HG03378 (cell line): Measurements from ENCODE around the gene IL17RB.

Experiments
- ATAC-seq: cut with Tn5 transposase; IDR thresholded peaks from one replicate; pipeline ENCODE4 v1.9.1; 2021; ENCODE audit warnings: mild to moderate bottlenecking, moderate library complexity; ENCODE audit not compliant: unreplicated experiment

IL17RB gene, protein sequence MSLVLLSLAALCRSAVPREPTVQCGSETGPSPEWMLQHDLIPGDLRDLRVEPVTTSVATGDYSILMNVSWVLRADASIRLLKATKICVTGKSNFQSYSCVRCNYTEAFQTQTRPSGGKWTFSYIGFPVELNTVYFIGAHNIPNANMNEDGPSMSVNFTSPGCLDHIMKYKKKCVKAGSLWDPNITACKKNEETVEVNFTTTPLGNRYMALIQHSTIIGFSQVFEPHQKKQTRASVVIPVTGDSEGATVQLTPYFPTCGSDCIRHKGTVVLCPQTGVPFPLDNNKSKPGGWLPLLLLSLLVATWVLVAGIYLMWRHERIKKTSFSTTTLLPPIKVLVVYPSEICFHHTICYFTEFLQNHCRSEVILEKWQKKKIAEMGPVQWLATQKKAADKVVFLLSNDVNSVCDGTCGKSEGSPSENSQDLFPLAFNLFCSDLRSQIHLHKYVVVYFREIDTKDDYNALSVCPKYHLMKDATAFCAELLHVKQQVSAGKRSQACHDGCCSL

DNA sequence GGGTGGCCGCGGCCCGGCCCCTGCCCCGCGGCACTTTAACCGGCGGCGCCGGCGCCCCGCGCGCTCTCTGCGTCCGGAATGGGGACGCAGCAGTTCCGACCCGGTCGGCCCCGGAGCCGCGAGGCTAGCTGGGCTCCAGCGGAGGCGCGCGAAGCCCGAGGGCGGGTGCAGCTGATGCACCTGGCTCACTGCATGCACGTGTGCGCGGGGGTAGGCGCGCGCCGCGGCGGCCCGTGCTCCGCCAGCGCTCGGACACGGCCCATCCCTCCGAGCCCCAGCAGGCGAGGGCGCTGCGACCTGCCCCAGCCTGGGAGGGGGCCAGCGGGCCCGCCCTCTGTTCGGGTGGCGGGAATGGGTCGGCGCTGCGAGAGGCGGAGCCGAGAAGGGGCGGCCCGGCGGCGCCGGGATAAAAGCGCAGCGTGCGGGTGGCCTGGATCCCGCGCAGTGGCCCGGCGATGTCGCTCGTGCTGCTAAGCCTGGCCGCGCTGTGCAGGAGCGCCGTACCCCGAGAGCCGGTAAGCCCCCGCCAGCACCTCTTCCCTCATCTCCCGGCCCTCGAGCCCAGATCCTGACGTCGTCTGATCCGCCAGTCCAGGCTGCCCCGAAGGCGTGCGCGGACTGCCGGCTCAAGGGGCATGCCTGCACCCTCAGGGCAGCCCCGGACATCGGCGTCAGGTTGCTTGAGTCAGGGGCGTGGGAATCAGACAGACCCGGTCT is at the start of gene IL17RB, which contains the start of gene CHDH:
Gene IL17RB (plus strand): TSS at position 435 of the 717 bp plus-strand sequence. CDS start 21 bp downstream, at position 456.
Gene CHDH (minus strand): TSS at position 286 of the 717 bp plus-strand sequence. CDS start 22,411 bp downstream, outside the sequence.
- ATAC-seq = no peak

DNA sequence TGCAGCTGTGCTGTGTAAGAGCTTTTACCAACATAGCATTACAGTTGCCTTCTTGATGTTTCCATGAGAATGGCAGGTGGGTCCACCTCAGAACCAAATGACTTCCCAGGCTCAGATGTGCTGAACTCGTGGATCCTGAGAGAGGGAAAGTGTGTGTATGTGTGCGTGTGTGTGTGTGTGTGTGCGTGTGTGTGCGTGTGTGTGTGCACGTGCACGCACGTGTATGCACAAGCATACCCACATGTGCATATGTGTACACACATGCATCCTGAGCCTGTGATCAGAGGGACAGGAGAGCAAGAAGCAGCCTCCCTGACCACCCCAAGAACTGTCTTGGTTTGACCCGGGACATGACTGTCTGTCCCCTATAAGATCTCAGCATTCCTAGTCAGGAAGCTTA is 48.2 kb upstream of the IL17RB start:
- no peak for ATAC-seq

DNA sequence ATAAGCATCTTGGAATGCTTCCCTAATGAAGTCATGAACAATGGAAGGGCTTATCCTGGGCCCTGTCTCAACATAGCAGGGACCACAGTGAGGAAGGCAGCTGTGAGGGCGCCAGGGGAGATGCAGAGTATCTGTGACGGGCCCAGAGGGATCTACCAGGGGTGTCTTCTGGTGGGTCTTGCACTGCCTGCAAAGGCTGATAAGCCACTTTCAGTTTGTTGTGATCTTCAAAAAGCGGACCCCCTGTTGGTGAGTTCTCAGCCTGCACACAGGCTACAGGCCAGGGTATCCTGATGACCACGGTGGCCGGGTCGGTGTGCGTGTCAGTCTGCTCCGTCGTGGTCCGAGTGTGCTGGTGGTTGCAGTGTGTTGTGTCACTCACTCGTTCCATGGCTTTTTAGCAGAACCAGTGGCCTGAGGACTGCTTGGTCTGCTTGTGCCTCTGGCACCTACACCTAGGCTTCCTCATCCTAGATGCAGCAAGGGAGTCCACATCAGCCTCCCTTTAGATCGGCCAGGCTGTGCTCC is 47.0 kb upstream of the IL17RB start:
- ATAC-seq = no peak

DNA sequence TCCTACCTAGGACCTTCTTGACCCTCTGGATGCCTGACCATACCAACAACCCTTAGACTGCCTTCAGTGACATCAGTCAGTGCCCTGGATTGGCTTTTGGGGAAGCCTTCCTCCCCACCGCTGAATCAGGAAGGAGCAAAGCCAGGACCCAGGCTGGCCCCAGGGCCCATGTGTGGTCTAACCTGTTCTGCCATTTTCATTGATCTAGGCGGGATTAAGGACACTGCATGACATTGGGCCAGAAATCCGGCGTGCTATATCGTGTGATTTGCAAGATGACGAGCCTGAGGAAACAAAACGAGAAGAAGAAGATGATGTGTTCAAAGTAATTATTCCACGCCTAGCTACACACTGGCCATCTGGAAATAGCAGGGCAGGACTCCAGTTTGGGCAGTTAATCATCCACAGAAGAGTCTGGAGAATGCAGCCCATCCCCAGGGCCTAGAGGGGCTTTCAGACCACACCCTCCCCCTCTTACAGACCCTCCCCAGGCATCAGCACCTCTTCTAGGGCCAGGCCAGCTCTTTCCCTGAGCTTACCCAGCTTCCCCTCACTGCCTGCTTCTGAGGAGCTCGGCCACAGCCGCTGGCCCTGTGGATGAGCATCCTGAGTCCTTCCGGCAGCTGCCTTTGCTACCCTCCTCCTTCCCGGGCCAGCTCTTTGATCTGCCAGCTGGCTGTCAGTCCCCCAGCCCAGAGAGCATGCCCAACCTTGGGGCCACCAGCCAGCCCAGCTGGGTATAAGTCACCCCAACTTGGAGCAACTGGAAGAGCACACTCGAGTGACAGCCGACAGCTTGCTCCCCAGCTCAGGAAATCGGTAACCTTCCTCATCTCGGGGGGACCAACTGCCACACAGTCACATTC is 46.1 kb upstream of the IL17RB start:
- no peak for ATAC-seq

DNA sequence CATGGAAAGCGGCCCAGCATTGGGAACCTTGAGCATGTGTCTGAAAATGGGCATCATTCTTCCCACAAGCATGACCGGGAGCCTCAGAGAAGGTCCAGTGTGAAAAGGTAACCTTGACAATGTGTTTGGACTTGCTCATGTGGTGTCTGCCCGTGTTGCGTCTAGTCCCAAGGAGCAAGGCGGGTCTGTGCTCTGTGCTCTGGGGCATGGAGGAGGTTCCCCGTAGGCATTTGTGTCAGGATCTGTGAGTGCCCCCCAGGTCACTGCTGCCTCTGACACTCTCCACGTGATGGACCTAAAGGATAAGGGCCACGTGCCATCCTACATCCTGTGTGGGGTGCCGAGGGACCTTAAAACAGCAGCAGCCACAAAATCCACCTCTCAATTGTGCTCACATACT is 45.0 kb upstream of the IL17RB start:
- ATAC-seq = no peak

DNA sequence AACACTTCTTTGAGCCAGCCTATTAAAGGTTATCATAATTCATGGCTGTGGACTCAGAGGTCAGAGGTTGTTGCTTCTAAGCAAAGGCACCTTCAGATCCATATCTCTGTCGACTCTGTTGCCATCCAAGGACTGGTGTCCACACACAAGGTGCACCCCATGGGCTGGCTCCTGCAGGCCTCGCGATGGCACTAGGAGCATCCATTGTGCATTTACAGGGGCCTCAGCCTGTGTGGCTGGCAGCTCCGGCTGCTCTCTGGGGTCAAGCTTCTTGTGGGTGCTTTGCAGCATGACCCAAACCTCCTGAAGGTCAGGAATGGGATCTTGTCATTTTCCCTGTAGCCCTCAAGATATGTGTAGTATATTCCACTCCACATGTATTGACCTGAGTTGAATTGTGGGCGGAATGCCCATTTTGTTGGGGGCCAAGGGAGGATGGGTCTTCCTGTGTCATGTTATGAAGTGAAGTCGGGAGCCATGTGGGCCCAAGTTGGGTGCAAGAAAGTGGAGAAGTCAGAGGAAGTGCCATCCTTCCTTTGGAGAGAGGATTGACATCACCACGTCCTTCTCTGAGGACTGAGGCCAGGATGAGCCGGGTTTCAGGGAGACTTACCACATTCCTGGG is 44.0 kb upstream of the IL17RB start:
- ATAC-seq = no peak

DNA sequence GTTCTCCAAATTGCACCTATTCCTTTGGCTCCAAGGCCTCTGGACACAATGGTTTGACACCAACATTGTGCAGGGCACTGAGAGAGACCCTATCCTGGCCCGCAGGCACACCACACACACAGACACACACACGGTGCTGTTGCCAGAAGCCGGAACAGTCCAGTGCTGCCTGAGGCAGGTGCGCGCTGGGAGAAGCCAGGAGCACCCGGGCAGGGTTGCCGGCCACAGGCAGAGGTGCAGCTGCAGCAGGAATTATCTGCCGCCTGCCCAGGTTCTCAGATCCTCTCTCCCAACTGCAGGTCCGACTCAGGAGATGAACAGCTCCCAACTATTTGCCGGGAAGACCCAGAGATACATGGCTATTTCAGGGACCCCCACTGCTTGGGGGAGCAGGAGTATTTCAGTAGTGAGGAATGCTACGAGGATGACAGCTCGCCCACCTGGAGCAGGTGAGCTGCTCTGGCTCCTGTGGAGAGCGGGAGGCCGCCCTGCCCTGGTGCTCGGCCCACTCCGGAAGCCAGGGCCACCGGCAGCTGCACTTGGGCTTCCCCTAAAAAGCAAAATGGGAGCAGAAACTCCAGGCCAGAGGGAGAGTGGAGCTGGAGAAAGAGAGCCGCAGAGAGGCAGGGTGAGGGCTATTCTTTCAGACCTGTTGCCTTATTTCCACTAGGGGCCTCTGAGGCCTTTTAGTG is 43.1 kb upstream of the IL17RB start:
- ATAC-seq = no peak

DNA sequence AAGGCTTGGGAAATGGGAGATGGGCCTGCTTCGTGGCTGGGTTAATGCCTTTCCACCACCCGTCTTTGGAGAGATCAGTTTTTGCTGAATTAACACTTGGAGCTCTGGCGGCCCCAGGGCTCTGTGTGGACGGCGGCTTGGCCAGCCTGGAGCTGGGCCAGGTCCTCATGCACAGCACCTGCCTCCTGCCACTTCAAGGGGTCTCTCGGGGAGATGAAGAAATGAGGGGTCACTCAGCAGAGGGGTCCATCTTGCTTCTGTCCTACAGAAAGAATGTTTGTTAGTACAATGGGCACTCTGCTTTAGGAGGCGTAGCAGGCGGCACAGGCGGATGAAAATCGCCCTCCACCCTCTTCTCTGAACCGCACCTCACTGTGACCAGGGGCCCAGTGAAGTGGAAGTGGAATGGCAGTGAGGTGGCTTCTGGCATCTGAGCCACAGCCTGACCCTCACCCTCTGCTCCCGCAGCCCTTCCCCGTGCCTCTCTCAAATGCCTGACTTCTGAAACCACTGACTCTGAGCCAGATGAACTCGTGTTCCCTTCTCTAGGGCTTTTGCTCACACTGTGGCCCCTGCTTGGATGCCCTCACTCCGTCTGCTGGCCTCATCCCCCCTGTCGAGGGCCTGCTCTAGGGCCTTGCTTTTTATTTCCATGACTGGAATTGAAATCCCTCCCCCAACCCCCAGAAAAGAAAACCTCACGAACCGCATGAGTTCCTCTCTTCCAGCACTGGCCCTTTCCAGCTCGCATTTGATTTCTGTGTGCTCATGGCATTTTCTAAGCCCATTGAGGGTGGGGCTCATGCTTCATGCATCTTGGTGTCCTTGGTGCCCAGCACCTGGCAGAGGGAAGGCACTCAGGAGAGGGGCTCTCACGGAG is 42.3 kb upstream of the IL17RB start:
- no peak for ATAC-seq

DNA sequence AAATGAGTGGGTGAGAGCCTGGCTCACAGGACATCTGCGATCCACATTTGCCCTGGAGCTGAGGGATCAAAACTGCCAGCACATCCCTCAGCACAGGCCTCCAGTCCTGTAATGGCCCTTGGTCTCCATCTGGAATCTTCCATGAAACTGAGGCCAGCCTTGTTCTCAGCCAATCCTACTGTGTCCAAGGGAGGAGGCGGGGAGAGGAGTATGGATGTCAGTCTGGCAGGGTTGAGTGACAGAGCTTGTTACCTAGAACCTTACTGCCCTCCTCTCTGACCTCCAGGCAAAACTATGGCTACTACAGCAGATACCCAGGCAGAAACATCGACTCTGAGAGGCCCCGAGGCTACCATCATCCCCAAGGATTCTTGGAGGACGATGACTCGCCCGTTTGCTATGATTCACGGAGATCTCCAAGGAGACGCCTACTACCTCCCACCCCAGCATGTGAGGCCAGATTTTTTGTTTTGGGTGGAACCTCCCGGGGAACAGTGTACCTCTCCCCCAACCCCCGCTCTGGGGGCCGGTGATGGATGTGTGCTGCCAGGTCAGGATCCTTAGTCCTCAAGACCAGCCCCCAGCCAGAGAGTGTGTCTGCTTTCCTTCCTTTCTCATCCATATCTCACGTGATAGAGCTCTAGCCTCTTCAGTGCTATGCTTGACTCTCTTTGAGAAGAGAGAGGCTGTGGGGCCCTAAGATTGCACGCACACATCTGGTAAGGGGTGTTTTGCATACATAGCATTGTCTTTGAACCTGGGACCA is 41.5 kb upstream of the IL17RB start:
- ATAC-seq = no peak

DNA sequence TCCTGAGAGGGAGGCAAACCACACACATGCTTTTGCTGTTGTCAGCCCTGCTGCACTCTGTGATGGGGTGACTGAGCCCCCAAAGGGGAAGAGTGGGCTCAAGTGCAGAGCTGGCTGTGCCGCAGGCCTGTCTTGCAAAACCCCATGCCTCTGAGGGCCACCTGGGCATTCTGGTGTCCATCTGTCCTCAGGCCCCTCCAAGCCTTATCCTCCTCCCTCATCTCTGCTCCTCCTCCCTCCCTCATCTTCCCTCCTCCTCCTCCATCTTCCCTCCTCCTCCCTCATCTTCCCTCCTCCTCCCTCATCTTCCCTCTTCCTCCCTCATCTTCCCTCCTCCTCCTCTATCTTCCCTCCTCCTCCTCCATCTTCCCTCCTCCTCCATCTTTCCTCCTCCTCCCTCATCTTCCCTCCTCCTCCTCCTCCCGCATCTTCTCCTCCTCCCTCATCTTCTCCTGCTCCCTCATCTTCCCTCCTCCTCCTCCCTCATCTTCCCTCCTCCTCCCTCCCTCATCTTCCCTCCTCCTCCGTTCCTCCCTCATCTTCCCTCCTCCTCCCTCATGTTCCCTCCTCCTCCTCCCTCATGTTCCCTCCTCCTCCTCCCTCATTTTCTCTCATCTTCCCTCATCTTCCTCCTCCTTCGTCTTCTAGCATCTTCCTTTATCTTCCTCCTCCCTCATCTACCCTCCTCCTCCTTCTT is 40.8 kb upstream of the IL17RB start:
- no peak for ATAC-seq

DNA sequence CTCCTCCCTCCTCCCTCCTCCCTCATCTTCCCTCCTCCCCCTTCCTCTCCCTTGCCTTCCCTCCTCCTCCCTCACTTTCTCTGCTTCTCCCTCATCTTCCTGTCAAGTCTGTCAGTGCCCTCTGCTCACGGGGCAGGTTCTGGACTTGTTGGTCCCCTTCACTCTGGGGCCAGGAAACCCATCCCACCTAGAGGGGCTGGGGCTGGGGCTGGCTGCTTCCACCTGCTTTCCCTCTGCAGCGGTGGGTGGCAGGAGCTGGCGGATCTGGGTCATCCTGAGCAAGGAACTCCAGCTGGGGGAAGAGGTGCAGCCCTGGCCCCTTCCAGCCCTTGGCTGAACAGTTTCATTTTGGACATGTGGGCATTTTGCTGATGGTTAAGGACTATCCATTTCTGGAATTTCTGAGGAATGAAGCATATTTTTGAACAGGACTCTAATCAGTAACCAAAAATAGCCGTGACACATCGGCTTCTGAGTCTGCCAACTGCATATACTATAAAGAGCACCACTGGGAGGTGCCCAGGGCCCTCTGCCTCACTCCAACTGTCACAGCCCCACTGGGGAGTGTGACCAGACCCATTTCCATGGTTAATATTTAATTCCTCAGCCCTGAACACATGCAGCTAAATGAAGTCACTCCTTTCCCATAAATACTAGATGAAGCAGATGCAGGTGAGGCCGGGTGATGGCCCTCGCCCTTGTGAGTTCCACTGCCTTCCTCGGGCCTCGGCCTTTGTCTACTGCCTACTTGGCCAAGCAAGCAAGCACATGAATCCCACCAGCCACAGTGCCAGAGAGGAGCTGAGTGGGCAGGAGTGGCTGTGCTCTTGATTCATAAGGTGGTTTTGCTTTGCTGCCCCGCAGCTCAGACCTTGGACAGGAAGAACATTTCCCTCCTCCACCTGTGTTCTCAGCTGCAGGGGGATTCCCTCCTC is 39.9 kb upstream of the IL17RB start:
- ATAC-seq = peak; percentile 53

DNA sequence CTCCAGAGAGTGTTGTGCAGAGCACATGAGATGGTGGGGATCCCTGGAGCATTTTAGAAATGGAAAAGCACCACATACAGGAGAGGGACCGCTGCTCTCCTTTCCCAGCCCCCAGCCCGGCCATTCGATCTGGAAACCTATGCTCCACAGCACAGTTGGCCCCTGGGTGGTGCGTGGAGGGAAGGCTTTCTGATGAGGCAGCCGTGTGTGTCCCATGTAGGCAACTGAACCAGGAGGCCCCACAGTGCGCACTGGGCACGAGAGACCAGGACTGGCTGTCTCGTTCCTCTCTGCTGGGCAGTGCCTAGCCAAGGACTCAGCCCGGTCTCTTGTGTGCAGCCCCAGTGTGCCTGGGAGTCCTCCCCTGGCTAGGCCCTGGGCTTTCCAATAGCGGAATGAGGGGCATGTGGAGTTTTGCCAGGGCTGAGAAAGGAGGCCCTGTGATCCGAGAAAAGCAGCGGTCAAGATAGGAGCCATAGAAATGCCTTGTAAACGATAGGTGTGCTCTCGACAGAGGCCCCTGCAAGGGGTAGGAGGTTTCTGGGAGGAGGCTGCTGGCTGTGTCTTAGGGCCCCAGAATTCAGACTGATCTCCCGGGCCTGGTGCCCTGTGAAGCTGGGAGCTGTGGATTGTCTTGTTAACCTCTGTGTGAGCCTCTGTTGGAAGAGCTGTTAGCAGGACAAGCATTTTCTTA is 39.1 kb upstream of the IL17RB start:
- no peak for ATAC-seq

DNA sequence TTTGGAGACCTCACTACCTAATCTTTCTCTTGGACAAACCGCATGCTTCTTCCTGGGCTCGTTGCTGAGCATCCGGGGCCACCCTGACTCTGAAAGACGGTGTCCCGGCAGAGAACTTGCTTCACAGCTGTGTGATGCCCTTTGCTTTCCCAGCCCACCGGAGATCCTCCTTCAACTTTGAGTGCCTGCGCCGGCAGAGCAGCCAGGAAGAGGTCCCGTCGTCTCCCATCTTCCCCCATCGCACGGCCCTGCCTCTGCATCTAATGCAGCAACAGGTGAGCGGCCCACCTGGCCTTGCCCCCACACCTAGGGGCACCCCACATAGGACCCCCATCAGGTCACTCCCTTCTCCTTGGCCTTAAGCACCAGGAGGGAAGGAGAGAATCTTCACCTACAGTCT is 37.9 kb upstream of the IL17RB start:
- ATAC-seq = no peak

DNA sequence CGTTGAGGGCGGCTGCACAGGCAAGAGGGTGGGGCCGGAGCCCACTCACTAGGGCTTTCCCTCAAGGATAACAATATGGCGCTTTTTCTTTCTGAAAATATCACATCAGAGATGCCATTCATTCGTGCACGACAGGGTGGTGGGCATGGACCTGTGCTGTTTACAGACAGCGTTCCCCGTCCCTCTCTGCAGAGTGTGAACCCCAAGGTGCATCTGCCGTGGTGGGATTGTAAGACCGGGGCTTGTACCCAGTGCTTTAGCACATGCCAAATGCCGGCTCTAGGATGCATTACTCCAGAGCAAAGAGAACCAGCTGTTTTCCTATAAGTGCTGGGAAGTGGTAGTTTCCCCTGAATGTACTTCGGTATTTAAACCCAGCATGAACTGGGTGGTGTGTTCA is 37.1 kb upstream of the IL17RB start:
- ATAC-seq = no peak

DNA sequence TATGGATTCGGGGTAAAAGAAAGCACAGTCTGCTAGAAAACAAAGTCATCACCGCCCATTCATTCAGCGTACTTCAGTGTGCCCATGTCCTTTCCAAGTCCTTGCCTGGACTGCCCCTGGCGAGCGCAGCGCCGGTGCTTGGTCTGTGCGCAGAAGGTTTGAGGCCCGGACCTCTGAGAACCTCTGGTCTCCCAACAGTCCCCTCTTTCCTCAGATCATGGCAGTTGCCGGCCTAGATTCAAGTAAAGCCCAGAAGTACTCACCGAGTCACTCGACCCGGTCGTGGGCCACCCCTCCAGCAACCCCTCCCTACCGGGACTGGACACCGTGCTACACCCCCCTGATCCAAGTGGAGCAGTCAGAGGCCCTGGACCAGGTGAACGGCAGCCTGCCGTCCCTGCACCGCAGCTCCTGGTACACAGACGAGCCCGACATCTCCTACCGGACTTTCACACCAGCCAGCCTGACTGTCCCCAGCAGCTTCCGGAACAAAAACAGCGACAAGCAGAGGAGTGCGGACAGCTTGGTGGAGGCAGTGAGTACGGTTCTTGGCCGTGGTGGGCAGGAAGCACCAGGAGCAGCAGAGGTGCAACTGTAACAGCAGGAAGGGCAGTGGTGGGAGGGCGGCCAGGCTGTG is 36.5 kb upstream of the IL17RB start:
- no peak for ATAC-seq
